ENCODE data around the gene SDC1. TPM values are rescaled to one million over a fixed set of nuclear protein-coding genes. Genes with fewer than 3 reads are reported as not detected.
"Not testable (repeated sequence)": the region's sequence is repeated elsewhere in the genome, so short reads cannot be mapped to it uniquely, and the experiment has no call there.

SDC1 gene
- total RNA-seq, 1 donor from 2014 or later = 2.1 TPM

- H3K9me3 ChIP-seq (ENCODE audit: control insufficient read depth in 3 of 3, low read length in 3 of 3); H3K4me3 ChIP-seq (ENCODE audit: low read length in 3 of 3); H3K36me3 ChIP-seq (ENCODE audit: control insufficient read depth in 3 of 3, insufficient read depth in 3 of 3, low read length in 3 of 3); H3K27ac ChIP-seq (ENCODE audit: low read depth, low read length); H3K9ac ChIP-seq (ENCODE audit: low read depth in 1 of 3, low read length in 3 of 3); H3K4me1 ChIP-seq (ENCODE audit: control insufficient read depth in 3 of 3, insufficient read depth in 3 of 3, low read length in 3 of 3): not testable (repeated sequence)
- H3K27me3 ChIP-seq (ENCODE audit: control insufficient read depth in 3 of 3, insufficient read depth in 3 of 3, low read length in 3 of 3) = peaks cover 5 to 17% (median 6%) of the 10 kb centered on the region in 3 donors
These were observed 18.7 kb upstream of the SDC1 start for GRCh38 chr2:20243637-20244036.

- H3K36me3 ChIP-seq (ENCODE audit: control insufficient read depth in 3 of 3, insufficient read depth in 3 of 3, low read length in 3 of 3) = peaks cover 0 to 7% (median 0%) of the 10 kb centered on the region in 3 donors
- no peaks in the 10 kb centered on the region for H3K4me1 ChIP-seq (ENCODE audit: control insufficient read depth in 3 of 3, insufficient read depth in 3 of 3, low read length in 3 of 3)
- no peak overlapping the region for H3K9ac ChIP-seq (ENCODE audit: low read depth in 1 of 3, low read length in 3 of 3)
- no peak overlapping the region for H3K27ac ChIP-seq (ENCODE audit: low read depth, low read length)
- H3K9me3 ChIP-seq (ENCODE audit: control insufficient read depth in 3 of 3, low read length in 3 of 3) = peaks cover 0 to 2% (median 0%) of the 10 kb centered on the region in 3 donors
- no peak overlapping the region for H3K4me3 ChIP-seq (ENCODE audit: low read length in 3 of 3)
- H3K27me3 ChIP-seq (ENCODE audit: control insufficient read depth in 3 of 3, insufficient read depth in 3 of 3, low read length in 3 of 3) = peaks cover 5 to 17% (median 6%) of the 10 kb centered on the region in 3 donors
These were observed 17.9 kb upstream of the SDC1 start for GRCh38 chr2:20242727-20243377.

- H3K9me3 ChIP-seq (ENCODE audit: control insufficient read depth in 3 of 3, low read length in 3 of 3) = peaks cover 0 to 2% (median 0%) of the 10 kb centered on the region in 3 donors
- no peaks in the 10 kb centered on the region for H3K4me1 ChIP-seq (ENCODE audit: control insufficient read depth in 3 of 3, insufficient read depth in 3 of 3, low read length in 3 of 3)
- peaks cover 5 to 17% (median 6%) of the 10 kb centered on the region in 3 donors for H3K27me3 ChIP-seq (ENCODE audit: control insufficient read depth in 3 of 3, insufficient read depth in 3 of 3, low read length in 3 of 3)
- H3K36me3 ChIP-seq (ENCODE audit: control insufficient read depth in 3 of 3, insufficient read depth in 3 of 3, low read length in 3 of 3) = peaks cover 0 to 2% (median 0%) of the 10 kb centered on the region in 3 donors
- H3K9ac ChIP-seq (ENCODE audit: low read depth in 1 of 3, low read length in 3 of 3) = no peak overlapping the region
- H3K27ac ChIP-seq (ENCODE audit: low read depth, low read length) = no peak overlapping the region
- H3K4me3 ChIP-seq (ENCODE audit: low read length in 3 of 3) = no peak overlapping the region
These were observed 17.2 kb upstream of the SDC1 start for GRCh38 chr2:20241973-20242726.

- H3K9ac ChIP-seq (ENCODE audit: low read depth in 1 of 3, low read length in 3 of 3); H3K4me3 ChIP-seq (ENCODE audit: low read length in 3 of 3); H3K9me3 ChIP-seq (ENCODE audit: control insufficient read depth in 3 of 3, low read length in 3 of 3); H3K4me1 ChIP-seq (ENCODE audit: control insufficient read depth in 3 of 3, insufficient read depth in 3 of 3, low read length in 3 of 3); H3K36me3 ChIP-seq (ENCODE audit: control insufficient read depth in 3 of 3, insufficient read depth in 3 of 3, low read length in 3 of 3); H3K27ac ChIP-seq (ENCODE audit: low read depth, low read length): not testable (repeated sequence)
- peaks cover 5 to 17% (median 6%) of the 10 kb centered on the region in 3 donors for H3K27me3 ChIP-seq (ENCODE audit: control insufficient read depth in 3 of 3, insufficient read depth in 3 of 3, low read length in 3 of 3)
These were observed 15.4 kb upstream of the SDC1 start for GRCh38 chr2:20240291-20240690.

GRCh38 chr2:20236496-20236895 is 11.6 kb upstream of the SDC1 start:
- H3K27me3 ChIP-seq (ENCODE audit: control insufficient read depth in 3 of 3, insufficient read depth in 3 of 3, low read length in 3 of 3) = peaks cover 5 to 16% (median 6%) of the 10 kb centered on the region in 3 donors
- no peaks in the 10 kb centered on the region for H3K36me3 ChIP-seq (ENCODE audit: control insufficient read depth in 3 of 3, insufficient read depth in 3 of 3, low read length in 3 of 3)
- H3K9me3 ChIP-seq (ENCODE audit: control insufficient read depth in 3 of 3, low read length in 3 of 3) = peaks cover 0 to 2% (median 0%) of the 10 kb centered on the region in 3 donors
- no peak overlapping the region for H3K4me3 ChIP-seq (ENCODE audit: low read length in 3 of 3)
- no peak overlapping the region for H3K27ac ChIP-seq (ENCODE audit: low read depth, low read length)
- H3K4me1 ChIP-seq (ENCODE audit: control insufficient read depth in 3 of 3, insufficient read depth in 3 of 3, low read length in 3 of 3) = no peaks in the 10 kb centered on the region
- H3K9ac ChIP-seq (ENCODE audit: low read depth in 1 of 3, low read length in 3 of 3) = no peak overlapping the region

- Histone ChIP-seq H3K27me3 (ENCODE audit: control insufficient read depth in 3 of 3, insufficient read depth in 3 of 3, low read length in 3 of 3) (peaks cover 4 to 12% (median 4%) of the 10 kb centered on the region in 3 donors), H3K4me1 (ENCODE audit: control insufficient read depth in 3 of 3, insufficient read depth in 3 of 3, low read length in 3 of 3) (no peaks in the 10 kb centered on the region), H3K9ac (ENCODE audit: low read depth in 1 of 3, low read length in 3 of 3) (no peak overlapping the region), H3K36me3 (ENCODE audit: control insufficient read depth in 3 of 3, insufficient read depth in 3 of 3, low read length in 3 of 3) (no peaks in the 10 kb centered on the region), H3K9me3 (ENCODE audit: control insufficient read depth in 3 of 3, low read length in 3 of 3) (peaks cover 0 to 2% (median 0%) of the 10 kb centered on the region in 3 donors), H3K27ac (ENCODE audit: low read depth, low read length) (no peak overlapping the region), H3K4me3 (ENCODE audit: low read length in 3 of 3) (no peak overlapping the region)
These were observed 10.8 kb upstream of the SDC1 start for GRCh38 chr2:20235655-20236305.

- H3K4me3 ChIP-seq (ENCODE audit: low read length in 3 of 3); H3K9ac ChIP-seq (ENCODE audit: low read depth in 1 of 3, low read length in 3 of 3); H3K36me3 ChIP-seq (ENCODE audit: control insufficient read depth in 3 of 3, insufficient read depth in 3 of 3, low read length in 3 of 3); H3K4me1 ChIP-seq (ENCODE audit: control insufficient read depth in 3 of 3, insufficient read depth in 3 of 3, low read length in 3 of 3); H3K9me3 ChIP-seq (ENCODE audit: control insufficient read depth in 3 of 3, low read length in 3 of 3); H3K27ac ChIP-seq (ENCODE audit: low read depth, low read length); H3K27me3 ChIP-seq (ENCODE audit: control insufficient read depth in 3 of 3, insufficient read depth in 3 of 3, low read length in 3 of 3): not testable (repeated sequence)
These were observed 9.7 kb upstream of the SDC1 start for GRCh38 chr2:20234597-20234996.

GRCh38 chr2:20232837-20233207 is 7.9 kb upstream of the SDC1 start:
- Histone ChIP-seq H3K9ac (ENCODE audit: low read depth in 1 of 3, low read length in 3 of 3) (no peak overlapping the region), H3K9me3 (ENCODE audit: control insufficient read depth in 3 of 3, low read length in 3 of 3) (no peaks in the 10 kb centered on the region), H3K27ac (ENCODE audit: low read depth, low read length) (no peak overlapping the region), H3K4me3 (ENCODE audit: low read length in 3 of 3) (no peak overlapping the region), H3K27me3 (ENCODE audit: control insufficient read depth in 3 of 3, insufficient read depth in 3 of 3, low read length in 3 of 3) (peaks cover 4 to 9% (median 5%) of the 10 kb centered on the region in 3 donors), H3K36me3 (ENCODE audit: control insufficient read depth in 3 of 3, insufficient read depth in 3 of 3, low read length in 3 of 3) (no peaks in the 10 kb centered on the region), H3K4me1 (ENCODE audit: control insufficient read depth in 3 of 3, insufficient read depth in 3 of 3, low read length in 3 of 3) (no peaks in the 10 kb centered on the region)

GRCh38 chr2:20231598-20232026 is 6.7 kb upstream of the SDC1 start:
- Histone ChIP-seq H3K4me1 (ENCODE audit: control insufficient read depth in 3 of 3, insufficient read depth in 3 of 3, low read length in 3 of 3) (no peaks in the 10 kb centered on the region), H3K36me3 (ENCODE audit: control insufficient read depth in 3 of 3, insufficient read depth in 3 of 3, low read length in 3 of 3) (no peaks in the 10 kb centered on the region), H3K9ac (ENCODE audit: low read depth in 1 of 3, low read length in 3 of 3) (no peak overlapping the region), H3K9me3 (ENCODE audit: control insufficient read depth in 3 of 3, low read length in 3 of 3) (no peaks in the 10 kb centered on the region), H3K27me3 (ENCODE audit: control insufficient read depth in 3 of 3, insufficient read depth in 3 of 3, low read length in 3 of 3) (peaks cover 5 to 12% (median 9%) of the 10 kb centered on the region in 3 donors), H3K4me3 (ENCODE audit: low read length in 3 of 3) (no peak overlapping the region), H3K27ac (ENCODE audit: low read depth, low read length) (no peak overlapping the region)

- Histone ChIP-seq H3K9me3 (ENCODE audit: control insufficient read depth in 3 of 3, low read length in 3 of 3) (no peaks in the 10 kb centered on the region), H3K9ac (ENCODE audit: low read depth in 1 of 3, low read length in 3 of 3) (no peak overlapping the region), H3K4me3 (ENCODE audit: low read length in 3 of 3) (no peak overlapping the region), H3K36me3 (ENCODE audit: control insufficient read depth in 3 of 3, insufficient read depth in 3 of 3, low read length in 3 of 3) (no peaks in the 10 kb centered on the region), H3K4me1 (ENCODE audit: control insufficient read depth in 3 of 3, insufficient read depth in 3 of 3, low read length in 3 of 3) (no peaks in the 10 kb centered on the region), H3K27ac (ENCODE audit: low read depth, low read length) (no peak overlapping the region), H3K27me3 (ENCODE audit: control insufficient read depth in 3 of 3, insufficient read depth in 3 of 3, low read length in 3 of 3) (peaks cover 8 to 14% (median 11%) of the 10 kb centered on the region in 3 donors)
These were observed 6.2 kb upstream of the SDC1 start for GRCh38 chr2:20231159-20231558.
